Hepatocyte (in vitro differentiated cells): ENCODE results near the gene WDR33. TPM values are rescaled to one million over a fixed set of nuclear protein-coding genes. Genes with fewer than 3 reads are reported as not detected.

Experiments used
- DNase-seq: peaks from one replicate; pipeline ENCODE4 v3.0.0-alpha.2; 2016; ENCODE audit warnings: low spot score
- H2AFZ ChIP-seq: fragments of 200-600 bp; sonication (generic); 2 replicates; pipeline ENCODE4 v1.6.0; 2016; ENCODE audit warnings: antibody characterized with exemption, mild to moderate bottlenecking
- H3K27ac ChIP-seq: fragments of 200-600 bp; sonication (generic); 2 replicates; pipeline ENCODE4 v1.5.1; 2016; ENCODE audit warnings: mild to moderate bottlenecking
- H3K27me3 ChIP-seq: fragments of 200-600 bp; sonication (generic); 2 replicates; pipeline ENCODE4 v1.6.1; 2016
- H3K36me3 ChIP-seq: fragments of 200-600 bp; sonication (generic); replicated peaks from 2 replicates; pipeline ENCODE4 v1.5.1; 2016; ENCODE audit warnings: low read depth; ENCODE audit not compliant: insufficient read depth
- H3K4me1 ChIP-seq: fragments of 200-600 bp; sonication (generic); 2 replicates; pipeline ENCODE4 v1.5.1; 2016; ENCODE audit warnings: mild to moderate bottlenecking, moderate library complexity; ENCODE audit not compliant: insufficient read depth
- H3K4me2 ChIP-seq: fragments of 200-600 bp; sonication (generic); 2 replicates; pipeline ENCODE4 v1.6.0; 2016
- H3K4me3 ChIP-seq: fragments of 200-600 bp; sonication (generic); 2 replicates; pipeline ENCODE4 v1.5.1; 2016; ENCODE audit warnings: mild to moderate bottlenecking
- H3K79me2 ChIP-seq: fragments of 200-600 bp; sonication (generic); 2 replicates; pipeline ENCODE4 v1.6.0; 2017; ENCODE audit warnings: mild to moderate bottlenecking
- H3K9me2 ChIP-seq: fragments of 200-600 bp; sonication (generic); replicated peaks from 2 replicates; pipeline ENCODE4 v1.6.0; 2017; ENCODE audit warnings: mild to moderate bottlenecking; ENCODE audit not compliant: insufficient read depth
- H3K9me3 ChIP-seq: fragments of 200-600 bp; sonication (generic); 2 replicates; pipeline ENCODE4 v1.5.1; 2016; ENCODE audit warnings: low read depth, mild to moderate bottlenecking
- H4K20me1 ChIP-seq: fragments of 200-600 bp; sonication (generic); 2 replicates; pipeline ENCODE4 v1.6.0; 2016; ENCODE audit warnings: mild to moderate bottlenecking; ENCODE audit not compliant: insufficient read depth, poor library complexity, severe bottlenecking
- CTCF ChIP-seq: fragments of 200-600 bp; sonication (generic); IDR thresholded peaks from 2 replicates; pipeline ENCODE4 v1.5.1; 2016; ENCODE audit warnings: antibody characterized with exemption, mild to moderate bottlenecking; ENCODE audit not compliant: poor library complexity
- EZH2 ChIP-seq: fragments of 200-600 bp; sonication (generic); IDR thresholded peaks from 2 replicates; pipeline ENCODE4 v1.6.1; 2016; ENCODE audit warnings: antibody characterized with exemption, mild to moderate bottlenecking, borderline replicate concordance
- EZH2phosphoT487 ChIP-seq: fragments of 200-600 bp; sonication (generic); IDR thresholded peaks from one replicate; pipeline ENCODE4 v1.6.1; 2018; ENCODE audit warnings: antibody characterized with exemption, mild to moderate bottlenecking, low read depth, moderate library complexity; ENCODE audit not compliant: unreplicated experiment, severe bottlenecking
- WGBS: methylation state at CpG from one replicate; pipeline ENCODE4 v1.1.6; 2016; ENCODE audit warnings: low lambda C conversion rate; ENCODE audit errors: missing lambda C conversion rate; 5-methylcytosine and 5-hydroxymethylcytosine counted together
- polyA plus RNA-seq: library from polyadenylated mRNA; unstranded; fragments of >200 nt; fragmentation: Nextera tagmentation; extraction: Ambion mirVana; gene quantifications from 2 replicates; pipeline ENCODE4 v1.2.1, GENCODE V29; 2016
- total RNA-seq: library from RNA; depleted of rRNA; stranded (reverse); fragments of >200 nt; gene quantifications from 2 replicates; pipeline ENCODE4 v1.2.3, GENCODE V29; 2014

Gene WDR33
- total and polyA plus RNA-seq, 2 experiments from 2014 or later, result 43.3 to 47.5 TPM

GRCh38 chr2:127659408-127660290 is 151.3 kb downstream of the WDR33 start:
- no peak for TF ChIP-seq CTCF
- TF ChIP-seq EZH2phosphoT487, result no peak
- no peak for TF ChIP-seq EZH2
- Histone ChIP-seq H3K4me3 (no peak overlapping the region), H3K27ac (no peak overlapping the region), H3K9me3 (no peaks in the 10 kb centered on the region), H3K27me3 (peaks cover 10% of the 10 kb centered on the region), H3K4me2 (no peak overlapping the region), H3K9me2 (no peaks in the 10 kb centered on the region), H3K79me2 (no peaks in the 10 kb centered on the region), H4K20me1 (no peaks in the 10 kb centered on the region), H3K4me1 (peaks cover 8% of the 10 kb centered on the region), H2AFZ (no peak overlapping the region), H3K36me3 (no peaks in the 10 kb centered on the region)
- no peak for DNase-seq
- 93% methylated on average over 14 of the region's 14 CpGs for WGBS

GRCh38 chr2:127658641-127659407 is 152.1 kb downstream of the WDR33 start:
- Histone ChIP-seq H3K27me3 (peaks cover 4% of the 10 kb centered on the region), H3K79me2 (no peaks in the 10 kb centered on the region), H3K9me2 (no peaks in the 10 kb centered on the region), H3K4me3 (no peak overlapping the region), H3K9me3 (no peaks in the 10 kb centered on the region), H3K4me1 (peaks cover 4% of the 10 kb centered on the region), H4K20me1 (no peaks in the 10 kb centered on the region), H3K36me3 (no peaks in the 10 kb centered on the region), H3K27ac (no peak overlapping the region), H2AFZ (no peak overlapping the region), H3K4me2 (no peak overlapping the region)
- WGBS, result 92% methylated on average over 20 of the region's 20 CpGs
- TF ChIP-seq EZH2 (no peak), CTCF (no peak), EZH2phosphoT487 (no peak)
- no peak for DNase-seq

GRCh38 chr2:127658146-127658545 is 152.8 kb downstream of the WDR33 start:
- Histone ChIP-seq H3K9me3 (no peaks in the 10 kb centered on the region), H3K36me3 (no peaks in the 10 kb centered on the region), H3K4me3 (no peak overlapping the region), H3K9me2 (no peaks in the 10 kb centered on the region), H2AFZ (no peak overlapping the region), H4K20me1 (no peaks in the 10 kb centered on the region), H3K79me2 (no peaks in the 10 kb centered on the region), H3K4me2 (no peak overlapping the region), H3K27me3 (no peaks in the 10 kb centered on the region), H3K4me1 (peaks cover 4% of the 10 kb centered on the region), H3K27ac (no peak overlapping the region)
- TF ChIP-seq CTCF (no peak), EZH2 (no peak), EZH2phosphoT487 (no peak)
- no peak for DNase-seq
- WGBS, result 96% methylated on average over 6 of the region's 6 CpGs
